Endothelial cell (in vitro differentiated cells): ENCODE data around the gene TREML4. TPM values are rescaled to one million over a fixed set of nuclear protein-coding genes. Genes with fewer than 3 reads are reported as not detected.

Experiments used
- DNase-seq: peaks from one replicate; pipeline ENCODE4 v3.0.0; 2021; ENCODE audit warnings: low spot score
- H3K27ac Mint-ChIP-seq: one replicate; pipeline ENCODE4 v1.8.0; 2021; ENCODE audit warnings: mixed read lengths, inconsistent platforms; ENCODE audit not compliant: unreplicated experiment
- H3K27me3 Mint-ChIP-seq: one replicate; pipeline ENCODE4 v1.8.0; 2021; ENCODE audit warnings: mild to moderate bottlenecking, moderate library complexity, mixed read lengths, inconsistent platforms; ENCODE audit not compliant: unreplicated experiment
- H3K36me3 Mint-ChIP-seq: one replicate; pipeline ENCODE4 v1.8.0; 2021; ENCODE audit warnings: mild to moderate bottlenecking, low read depth, mixed read lengths, inconsistent platforms; ENCODE audit not compliant: unreplicated experiment
- H3K4me1 Mint-ChIP-seq: one replicate; pipeline ENCODE4 v1.8.0; 2021; ENCODE audit warnings: mild to moderate bottlenecking, mixed read lengths, inconsistent platforms; ENCODE audit not compliant: unreplicated experiment
- H3K4me3 Mint-ChIP-seq: one replicate; pipeline ENCODE4 v1.8.0; 2021; ENCODE audit warnings: mild to moderate bottlenecking, mixed read lengths, inconsistent platforms; ENCODE audit not compliant: unreplicated experiment
- H3K9me3 Mint-ChIP-seq: one replicate; pipeline ENCODE4 v1.8.0; 2021; ENCODE audit warnings: mixed read lengths, inconsistent platforms; ENCODE audit not compliant: unreplicated experiment
- CTCF ChIP-seq: fragments of 200-600 bp; sonication (generic); IDR thresholded peaks from one replicate; pipeline ENCODE4 v1.5.0; 2021; ENCODE audit warnings: antibody characterized with exemption; ENCODE audit not compliant: unreplicated experiment
- total RNA-seq: library from RNA; stranded (reverse); fragmentation: NEBNext Ultra II Directional; extraction: Animal tissue kit (Norgen Biotek cat#: 25700); gene quantifications from one replicate; pipeline ENCODE4 v1.2.1, GENCODE V29; 2021; ENCODE audit not compliant: unreplicated experiment

TREML4 gene
- total RNA-seq, 1 donor from 2014 or later = 0.15 TPM

- no peaks in the 10 kb centered on the region for H3K9me3 Mint-ChIP-seq
- no peak within 1 kb of the TSS for H3K27ac Mint-ChIP-seq
- no peak for TF ChIP-seq CTCF
- H3K4me1 Mint-ChIP-seq = peaks cover 5% of the 10 kb centered on the region
- no peaks in the 10 kb centered on the region for H3K36me3 Mint-ChIP-seq
- H3K27me3 Mint-ChIP-seq = no peaks in the 10 kb centered on the region
- DNase-seq = no peak
- no peak within 1 kb of the TSS for H3K4me3 Mint-ChIP-seq
Observed at GRCh38 chr6:41286544-41287346, 58.6 kb downstream of the TREML4 start, which contains the start of gene TREM1. TREM1 (minus strand) TSS chr6:41286682; CDS start chr6:41286655, 27 bp downstream.

- DNase-seq = no peak
- Mint-ChIP-seq H3K4me1 (peaks cover 5% of the 10 kb centered on the region), H3K27ac (no peak overlapping the region), H3K4me3 (no peak overlapping the region), H3K9me3 (no peaks in the 10 kb centered on the region), H3K27me3 (no peaks in the 10 kb centered on the region), H3K36me3 (no peaks in the 10 kb centered on the region)
- no peak for TF ChIP-seq CTCF
Observed at GRCh38 chr6:41288030-41288753, 60.0 kb downstream of the TREML4 start.

Other genes starting within 250 kb of the TREML4 start
- gene UNC5CL, start 189.1 kb upstream of the TREML4 start, total RNA-seq = 0.59 TPM
- gene TSPO2, start 185.9 kb upstream of the TREML4 start, total RNA-seq = not detected
- not detected for gene APOBEC2, start 175.1 kb upstream of the TREML4 start, total RNA-seq
- 20.5 TPM for gene OARD1, start 156.0 kb upstream of the TREML4 start, total RNA-seq
- gene NFYA, start 155.4 kb upstream of the TREML4 start, total RNA-seq = 39.7 TPM
- gene TREML1, start 74.0 kb upstream of the TREML4 start, total RNA-seq = 2.3 TPM
- not detected for gene TREM2, start 65.2 kb upstream of the TREML4 start, total RNA-seq
- 0.10 TPM for gene TREML2, start 27.2 kb upstream of the TREML4 start, total RNA-seq
- gene TREM1, start 58.3 kb downstream of the TREML4 start, total RNA-seq = 0.38 TPM
- gene NCR2, start 107.3 kb downstream of the TREML4 start, total RNA-seq = not detected